MCF 10A (cell line): Measurements from ENCODE around the gene PVALEF. TPM values are rescaled to one million over a fixed set of nuclear protein-coding genes. Genes with fewer than 3 reads are reported as not detected.

Experiments used
- BruUV-seq: library from RNA; stranded (reverse); fragments of 400-500 nt; replicated peaks from 2 replicates; lab custom pipeline; 2021; lab: Mats Ljungman, UMichigan
- CTCF ChIA-PET: fragments of 300-600 bp; sonication (Branson Sonifier 250); formaldehyde crosslinking; extraction: SDS; loops from one replicate; lab custom pipeline; 2021; ENCODE audit warnings: antibody characterized with exemption, inconsistent platforms; lab: Yijun Ruan, JAX
- POLR2A ChIA-PET: fragments of 300-600, 350-650 bp; sonication (Branson Sonifier 250); formaldehyde crosslinking; extraction: SDS; loops from one replicate; lab custom pipeline; 2020; ENCODE audit warnings: antibody characterized with exemption, inconsistent platforms; lab: Yijun Ruan, JAX
- DNase-seq: peaks from one replicate; pipeline ENCODE4 v3.0.0-alpha.2; 2018; ENCODE audit not compliant: unreplicated experiment
- H3K27ac Mint-ChIP-seq: one replicate; pipeline ENCODE4 v1.8.0; 2022; ENCODE audit warnings: mild to moderate bottlenecking, low read depth, mixed read lengths; ENCODE audit not compliant: unreplicated experiment
- H3K27me3 Mint-ChIP-seq: one replicate; pipeline ENCODE4 v1.8.0; 2022; ENCODE audit warnings: mixed read lengths; ENCODE audit not compliant: insufficient read depth, unreplicated experiment
- H3K36me3 Mint-ChIP-seq: one replicate; pipeline ENCODE4 v1.8.0; 2022; ENCODE audit warnings: mild to moderate bottlenecking, moderate library complexity, mixed read lengths; ENCODE audit not compliant: insufficient read depth, unreplicated experiment
- H3K4me1 Mint-ChIP-seq: one replicate; pipeline ENCODE4 v1.8.0; 2022; ENCODE audit warnings: mixed read lengths; ENCODE audit not compliant: insufficient read depth, unreplicated experiment
- H3K4me3 Mint-ChIP-seq: one replicate; pipeline ENCODE4 v1.8.0; 2022; ENCODE audit warnings: mild to moderate bottlenecking, moderate library complexity, mixed read lengths; ENCODE audit not compliant: unreplicated experiment
- H3K9me3 Mint-ChIP-seq: one replicate; pipeline ENCODE4 v1.8.0; 2022; ENCODE audit warnings: mixed read lengths; ENCODE audit not compliant: unreplicated experiment
- intact Hi-C: fragments of 100-400 bp; cut with micrococcal nuclease; formaldehyde crosslinking; loops from 2 replicates; pipeline ENCODE4 v1.14.1; 2022
- total RNA-seq: library from RNA; stranded (reverse); gene quantifications from 2 replicates; pipeline ENCODE4 v1.2.3, GENCODE V29; 2022
- TF ChIP-seq, protein P1 (sequence below): fragments of 200-600 bp; IDR thresholded peaks from one replicate; pipeline ENCODE4 v1.8.0; 2022; ENCODE audit warnings: antibody characterized with exemption, mild to moderate bottlenecking; ENCODE audit not compliant: unreplicated experiment

PVALEF gene
- total RNA-seq, 1 experiment from 2014 or later = not detected

- POLR2A ChIA-PET = no interaction called here
- Mint-ChIP-seq H3K9me3 (no peaks in the 10 kb centered on the region), H3K27ac (no peak overlapping the region), H3K4me3 (no peak overlapping the region), H3K27me3 (no peaks in the 10 kb centered on the region), H3K4me1 (no peaks in the 10 kb centered on the region), H3K36me3 (peaks cover 5% of the 10 kb centered on the region)
- no TSS peak for BruUV-seq
- intact Hi-C loops = no loop called here
- CTCF ChIA-PET = interaction anchor here (0.8 to 1.6 kb wide), 2 partner anchors 9 to 90 kb away, joined by 3 to 5 read pairs; no protein-coding TSS in a partner anchor
- TF ChIP-seq, protein P1, sequence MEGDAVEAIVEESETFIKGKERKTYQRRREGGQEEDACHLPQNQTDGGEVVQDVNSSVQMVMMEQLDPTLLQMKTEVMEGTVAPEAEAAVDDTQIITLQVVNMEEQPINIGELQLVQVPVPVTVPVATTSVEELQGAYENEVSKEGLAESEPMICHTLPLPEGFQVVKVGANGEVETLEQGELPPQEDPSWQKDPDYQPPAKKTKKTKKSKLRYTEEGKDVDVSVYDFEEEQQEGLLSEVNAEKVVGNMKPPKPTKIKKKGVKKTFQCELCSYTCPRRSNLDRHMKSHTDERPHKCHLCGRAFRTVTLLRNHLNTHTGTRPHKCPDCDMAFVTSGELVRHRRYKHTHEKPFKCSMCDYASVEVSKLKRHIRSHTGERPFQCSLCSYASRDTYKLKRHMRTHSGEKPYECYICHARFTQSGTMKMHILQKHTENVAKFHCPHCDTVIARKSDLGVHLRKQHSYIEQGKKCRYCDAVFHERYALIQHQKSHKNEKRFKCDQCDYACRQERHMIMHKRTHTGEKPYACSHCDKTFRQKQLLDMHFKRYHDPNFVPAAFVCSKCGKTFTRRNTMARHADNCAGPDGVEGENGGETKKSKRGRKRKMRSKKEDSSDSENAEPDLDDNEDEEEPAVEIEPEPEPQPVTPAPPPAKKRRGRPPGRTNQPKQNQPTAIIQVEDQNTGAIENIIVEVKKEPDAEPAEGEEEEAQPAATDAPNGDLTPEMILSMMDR = no peak
- no peak for DNase-seq
Observed at GRCh38 chr17:81191646-81192045, 26.3 kb downstream of the PVALEF start.

- TF ChIP-seq, protein P1 = no peak
- H3K27me3 Mint-ChIP-seq = no peaks in the 10 kb centered on the region
- intact Hi-C loops = no loop called here
- no peak overlapping the region for H3K4me3 Mint-ChIP-seq
- no peaks in the 10 kb centered on the region for H3K9me3 Mint-ChIP-seq
- peaks cover 5% of the 10 kb centered on the region for H3K36me3 Mint-ChIP-seq
- no peak overlapping the region for H3K27ac Mint-ChIP-seq
- ChIA-PET POLR2A (interaction anchor here (0.7 kb wide), 1 partner anchor 775 kb away, joined by 3 read pairs; no protein-coding TSS in a partner anchor), CTCF (no interaction called here)
- H3K4me1 Mint-ChIP-seq = no peaks in the 10 kb centered on the region
- no TSS peak for BruUV-seq
- DNase-seq = no peak
Observed at GRCh38 chr17:81192386-81193050, 27.2 kb downstream of the PVALEF start.

DNA sequence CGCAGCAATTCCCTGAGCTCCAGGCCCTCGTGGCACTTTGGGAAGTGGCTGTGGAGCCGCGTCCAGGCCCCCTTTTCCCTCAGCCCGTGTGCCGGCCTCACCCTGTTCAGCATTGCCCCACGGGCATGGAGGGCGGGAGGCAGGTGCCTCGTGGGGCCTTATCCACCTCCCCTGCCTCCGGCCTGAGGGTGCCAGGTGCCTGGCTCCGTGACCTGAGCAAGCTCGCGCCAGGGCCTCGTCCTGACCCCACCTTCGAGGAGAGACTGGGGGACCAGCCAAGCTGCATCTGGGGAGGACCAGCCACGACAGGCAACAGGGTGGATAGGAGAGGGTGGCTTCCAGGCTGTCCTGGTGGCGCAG lies 27.7 kb downstream of the PVALEF start:
- TF ChIP-seq, protein P1 = no peak
- DNase-seq = no peak
- ChIA-PET POLR2A (interaction anchor here (0.7 kb wide), 1 partner anchor 775 kb away, joined by 3 read pairs; no protein-coding TSS in a partner anchor), CTCF (no interaction called here)
- Mint-ChIP-seq H3K27me3 (no peaks in the 10 kb centered on the region), H3K9me3 (no peaks in the 10 kb centered on the region), H3K36me3 (peaks cover 5% of the 10 kb centered on the region), H3K4me3 (no peak overlapping the region), H3K27ac (no peak overlapping the region), H3K4me1 (no peaks in the 10 kb centered on the region)
- no TSS peak for BruUV-seq
- intact Hi-C loops = no loop called here

DNA sequence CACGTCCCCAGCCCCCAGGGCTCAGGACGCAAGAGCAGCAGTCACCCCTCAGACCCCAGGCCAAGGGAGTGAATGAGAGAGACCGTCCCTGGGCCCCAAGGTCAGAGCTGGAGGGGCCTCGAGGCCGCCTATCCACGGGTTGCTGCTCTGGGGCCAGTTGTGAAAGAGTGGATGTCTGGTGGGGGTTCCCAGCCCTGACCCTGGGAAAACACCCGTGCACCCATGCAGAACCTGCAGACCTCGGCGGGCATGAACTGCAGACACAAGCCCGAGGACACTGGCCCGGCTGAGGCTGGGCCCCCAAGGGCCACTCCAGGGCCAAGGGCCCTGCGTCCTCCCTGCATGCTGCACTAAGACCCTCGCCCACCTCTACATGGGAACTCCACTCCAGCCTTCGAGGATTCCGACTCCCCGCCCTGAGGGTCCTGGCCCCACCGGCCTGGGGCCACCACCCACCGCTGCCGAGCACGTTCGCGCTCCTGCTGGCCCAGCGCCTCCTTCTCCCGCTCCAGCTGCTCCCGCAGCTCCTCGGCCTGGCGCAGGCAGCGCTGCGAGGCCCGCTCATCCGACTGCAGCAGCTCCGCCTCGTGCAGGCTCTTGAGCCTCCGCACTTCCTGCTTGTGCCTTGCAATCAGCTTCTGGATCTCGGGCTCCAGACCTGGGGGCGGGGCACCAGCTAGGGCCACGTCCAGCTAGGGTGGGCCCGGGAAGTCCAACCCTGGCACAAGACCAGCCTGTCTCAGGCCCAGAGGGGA lies 28.3 kb downstream of the PVALEF start:
- ChIA-PET POLR2A (interaction anchor here (0.7 kb wide), 1 partner anchor 776 kb away, joined by 3 read pairs; no protein-coding TSS in a partner anchor), CTCF (interaction anchor here (1.1 kb wide), 1 partner anchor 51 kb away, joined by 4 read pairs; no protein-coding TSS in a partner anchor)
- intact Hi-C loops = no loop called here
- Mint-ChIP-seq H3K9me3 (no peaks in the 10 kb centered on the region), H3K36me3 (peaks cover 8% of the 10 kb centered on the region), H3K27me3 (no peaks in the 10 kb centered on the region), H3K4me3 (no peak overlapping the region), H3K27ac (no peak overlapping the region), H3K4me1 (no peaks in the 10 kb centered on the region)
- TF ChIP-seq, protein P1 = no peak
- DNase-seq = no peak
- BruUV-seq = no TSS peak
